ENCODE results near the gene TRAPPC2L.

Gene TRAPPC2L

DNA sequence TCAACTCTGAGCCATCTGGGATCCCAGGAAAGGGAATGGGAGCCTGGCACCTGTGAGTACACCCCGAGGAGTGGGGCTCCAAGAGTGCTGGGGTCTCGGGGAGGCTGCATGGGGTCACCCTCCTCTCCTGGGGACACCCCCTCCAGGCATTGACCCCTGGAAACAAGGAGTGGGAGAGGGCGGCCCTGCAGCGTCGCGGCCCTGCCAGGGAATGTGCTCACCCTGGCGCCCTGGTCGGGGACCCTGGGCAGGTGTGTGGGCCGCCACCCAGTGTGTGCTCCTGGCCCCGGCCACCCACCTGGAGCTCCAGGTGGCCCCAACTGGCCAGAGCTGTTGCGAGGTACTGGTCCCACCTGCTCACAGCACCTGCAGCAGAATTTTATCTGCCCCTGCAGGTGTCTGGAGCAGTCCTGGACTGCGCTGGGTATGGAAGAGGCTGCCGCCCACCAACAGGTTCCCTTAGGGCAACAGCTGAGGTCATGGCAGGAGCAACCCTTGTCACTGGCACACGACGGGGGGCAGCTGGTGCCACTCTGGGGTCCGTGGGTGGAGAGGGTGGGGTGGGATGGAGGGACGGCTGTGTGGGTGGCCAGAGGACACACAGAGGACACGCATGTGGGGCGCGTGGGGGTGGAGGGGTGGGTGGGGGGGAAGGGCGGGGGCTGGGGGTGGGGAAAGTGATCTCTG lies 14.9 kb downstream of the TRAPPC2L start:
- TF ChIP-seq EGR1 (IDR thresholded peaks at IDR 0.05) (no peak), ZBTB7A (IDR thresholded peaks at IDR 0.05; ENCODE audit: low read depth) (no peak), TCF12 (IDR thresholded peaks at IDR 0.05; ENCODE audit: low read depth) (no peak), CREB1 (IDR thresholded peaks at IDR 0.05; ENCODE audit: low read depth) (no peak), RAD21 (IDR thresholded peaks at IDR 0.05; ENCODE audit: low read depth) (no peak), CEBPB (IDR thresholded peaks at IDR 0.05) (no peak), TAF1 (IDR thresholded peaks at IDR 0.05; ENCODE audit: low read depth) (no peak)
- TF ChIP-seq, protein P1, sequence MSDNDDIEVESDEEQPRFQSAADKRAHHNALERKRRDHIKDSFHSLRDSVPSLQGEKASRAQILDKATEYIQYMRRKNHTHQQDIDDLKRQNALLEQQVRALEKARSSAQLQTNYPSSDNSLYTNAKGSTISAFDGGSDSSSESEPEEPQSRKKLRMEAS (IDR thresholded peaks at IDR 0.05) = no peak
- TF ChIP-seq, protein P2, sequence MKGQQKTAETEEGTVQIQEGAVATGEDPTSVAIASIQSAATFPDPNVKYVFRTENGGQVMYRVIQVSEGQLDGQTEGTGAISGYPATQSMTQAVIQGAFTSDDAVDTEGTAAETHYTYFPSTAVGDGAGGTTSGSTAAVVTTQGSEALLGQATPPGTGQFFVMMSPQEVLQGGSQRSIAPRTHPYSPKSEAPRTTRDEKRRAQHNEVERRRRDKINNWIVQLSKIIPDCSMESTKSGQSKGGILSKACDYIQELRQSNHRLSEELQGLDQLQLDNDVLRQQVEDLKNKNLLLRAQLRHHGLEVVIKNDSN (IDR thresholded peaks at IDR 0.05) = no peak
- TF ChIP-seq, protein P3, sequence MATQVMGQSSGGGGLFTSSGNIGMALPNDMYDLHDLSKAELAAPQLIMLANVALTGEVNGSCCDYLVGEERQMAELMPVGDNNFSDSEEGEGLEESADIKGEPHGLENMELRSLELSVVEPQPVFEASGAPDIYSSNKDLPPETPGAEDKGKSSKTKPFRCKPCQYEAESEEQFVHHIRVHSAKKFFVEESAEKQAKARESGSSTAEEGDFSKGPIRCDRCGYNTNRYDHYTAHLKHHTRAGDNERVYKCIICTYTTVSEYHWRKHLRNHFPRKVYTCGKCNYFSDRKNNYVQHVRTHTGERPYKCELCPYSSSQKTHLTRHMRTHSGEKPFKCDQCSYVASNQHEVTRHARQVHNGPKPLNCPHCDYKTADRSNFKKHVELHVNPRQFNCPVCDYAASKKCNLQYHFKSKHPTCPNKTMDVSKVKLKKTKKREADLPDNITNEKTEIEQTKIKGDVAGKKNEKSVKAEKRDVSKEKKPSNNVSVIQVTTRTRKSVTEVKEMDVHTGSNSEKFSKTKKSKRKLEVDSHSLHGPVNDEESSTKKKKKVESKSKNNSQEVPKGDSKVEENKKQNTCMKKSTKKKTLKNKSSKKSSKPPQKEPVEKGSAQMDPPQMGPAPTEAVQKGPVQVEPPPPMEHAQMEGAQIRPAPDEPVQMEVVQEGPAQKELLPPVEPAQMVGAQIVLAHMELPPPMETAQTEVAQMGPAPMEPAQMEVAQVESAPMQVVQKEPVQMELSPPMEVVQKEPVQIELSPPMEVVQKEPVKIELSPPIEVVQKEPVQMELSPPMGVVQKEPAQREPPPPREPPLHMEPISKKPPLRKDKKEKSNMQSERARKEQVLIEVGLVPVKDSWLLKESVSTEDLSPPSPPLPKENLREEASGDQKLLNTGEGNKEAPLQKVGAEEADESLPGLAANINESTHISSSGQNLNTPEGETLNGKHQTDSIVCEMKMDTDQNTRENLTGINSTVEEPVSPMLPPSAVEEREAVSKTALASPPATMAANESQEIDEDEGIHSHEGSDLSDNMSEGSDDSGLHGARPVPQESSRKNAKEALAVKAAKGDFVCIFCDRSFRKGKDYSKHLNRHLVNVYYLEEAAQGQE (IDR thresholded peaks at IDR 0.05; ENCODE audit: low read depth) = no peak

DNA sequence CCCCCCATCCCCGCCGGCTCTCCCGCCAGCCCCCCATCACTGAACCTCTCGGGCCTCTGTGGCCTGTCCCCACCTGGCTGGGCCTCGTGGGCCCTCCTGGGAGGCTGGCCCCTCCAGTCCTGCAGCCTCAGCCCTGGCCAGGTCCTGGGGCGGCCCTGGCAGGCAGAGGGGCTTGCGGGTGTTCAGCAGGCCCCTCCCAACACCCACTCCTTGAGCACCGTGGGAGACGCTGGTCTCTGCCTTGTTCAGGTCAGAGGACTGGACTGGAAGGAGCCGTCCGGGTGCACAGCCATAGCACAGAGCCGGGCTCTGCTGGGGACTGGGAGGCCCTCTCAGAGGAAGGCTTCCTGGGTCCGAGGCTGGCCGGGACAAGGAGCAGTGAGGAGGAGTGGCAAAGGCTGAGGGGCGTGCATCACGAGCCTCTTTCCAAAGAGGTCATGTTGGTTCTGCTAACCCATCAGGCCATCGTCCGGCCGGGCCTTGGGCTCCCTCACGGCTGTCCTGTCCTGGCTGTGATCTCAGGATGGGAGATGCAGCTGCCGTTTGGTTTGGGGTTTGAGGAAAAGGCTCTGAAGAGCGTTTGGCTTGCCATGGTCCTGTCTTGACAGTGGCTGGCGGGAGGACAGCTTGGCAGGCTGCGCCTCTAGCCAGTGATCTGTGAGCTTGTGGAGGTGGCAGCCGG lies 15.9 kb downstream of the TRAPPC2L start:
- no peak for TF ChIP-seq TAF1 (IDR thresholded peaks at IDR 0.05; ENCODE audit: low read depth)

DNA sequence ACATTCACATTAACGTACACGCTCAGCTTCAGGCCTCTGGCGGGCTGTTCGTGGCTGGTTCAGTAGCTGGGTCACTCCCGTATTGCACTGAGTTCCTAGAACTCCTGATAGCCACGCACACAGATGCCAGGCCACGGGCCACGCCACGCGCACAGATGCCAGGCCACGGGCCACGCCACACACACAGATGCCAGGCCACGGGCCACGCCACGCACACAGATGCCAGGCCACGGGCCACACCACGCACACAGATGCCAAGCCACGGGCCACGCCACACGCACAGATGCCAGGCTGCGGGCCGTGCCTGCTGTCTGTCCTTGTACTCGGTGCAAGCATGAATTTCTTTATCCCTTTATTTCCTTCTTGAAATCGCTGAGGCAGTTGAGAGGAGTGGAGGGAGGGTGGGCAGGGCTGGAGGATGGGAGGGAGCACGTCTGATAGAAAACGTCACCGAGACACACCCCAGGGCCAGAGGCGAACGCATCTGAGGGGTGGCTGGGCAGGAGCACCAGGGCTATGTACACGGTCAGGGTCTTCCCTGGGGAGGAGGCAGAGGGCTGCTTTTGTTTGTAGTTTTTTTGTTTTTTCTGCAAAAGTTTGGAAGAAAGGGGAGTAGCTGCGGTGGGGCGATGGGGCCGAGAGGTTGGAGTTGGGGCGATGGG lies 18.1 kb downstream of the TRAPPC2L start:
- TF ChIP-seq TCF12 (IDR thresholded peaks at IDR 0.05; ENCODE audit: low read depth) = no peak
- no peak for TF ChIP-seq CREB1 (IDR thresholded peaks at IDR 0.05; ENCODE audit: low read depth)
- TF ChIP-seq, protein P3 (IDR thresholded peaks at IDR 0.05; ENCODE audit: low read depth) = no peak
- no peak for TF ChIP-seq YY1 (IDR thresholded peaks at IDR 0.05; ENCODE audit: low read depth)
- TF ChIP-seq, protein P2 (IDR thresholded peaks at IDR 0.05) = no peak
- no peak for TF ChIP-seq NFIC (IDR thresholded peaks at IDR 0.05)
- no peak for TF ChIP-seq RAD21 (IDR thresholded peaks at IDR 0.05; ENCODE audit: low read depth)
- TF ChIP-seq FOXM1 (IDR thresholded peaks at IDR 0.05; ENCODE audit: borderline replicate concordance, low read depth) = no peak
- no peak for TF ChIP-seq TEAD4 (IDR thresholded peaks at IDR 0.05)
- no peak for TF ChIP-seq EP300 (IDR thresholded peaks at IDR 0.05; ENCODE audit: borderline replicate concordance)
- TF ChIP-seq, protein P1 (IDR thresholded peaks at IDR 0.05) = no peak
- no peak for TF ChIP-seq ZBTB7A (IDR thresholded peaks at IDR 0.05; ENCODE audit: low read depth)
- TF ChIP-seq EGR1 (IDR thresholded peaks at IDR 0.05) = no peak
- TF ChIP-seq CEBPB (IDR thresholded peaks at IDR 0.05) = no peak
- TF ChIP-seq TAF1 (IDR thresholded peaks at IDR 0.05; ENCODE audit: low read depth) = no peak

DNA sequence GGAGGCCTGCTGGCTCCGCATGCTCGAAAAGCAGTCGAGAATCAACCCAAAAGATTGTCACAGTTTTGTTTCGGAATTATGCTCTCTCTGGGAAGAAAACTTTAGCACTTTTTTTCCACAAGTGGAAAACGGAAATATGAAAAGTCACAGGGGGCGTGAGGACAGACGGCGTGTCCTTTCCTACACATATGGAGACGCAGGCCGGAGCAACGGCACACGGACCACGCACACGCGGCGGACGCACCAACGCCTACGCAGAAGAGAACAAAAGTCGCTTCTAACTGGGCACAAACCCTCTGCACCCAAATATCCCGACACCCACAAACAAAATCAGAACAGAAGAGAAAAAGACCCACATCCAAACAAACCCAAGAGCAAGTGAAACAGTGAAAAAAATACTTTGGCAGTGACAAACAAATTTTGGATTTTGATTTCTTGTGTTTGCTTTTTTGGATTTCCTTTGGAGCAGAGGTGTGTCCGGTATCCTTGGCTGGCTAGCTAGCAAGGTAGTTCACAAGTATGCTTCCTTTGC lies 18.8 kb downstream of the TRAPPC2L start:
- TF ChIP-seq RAD21 (IDR thresholded peaks at IDR 0.05; ENCODE audit: low read depth) (no peak), EP300 (IDR thresholded peaks at IDR 0.05; ENCODE audit: borderline replicate concordance) (no peak), TEAD4 (IDR thresholded peaks at IDR 0.05) (no peak), CEBPB (IDR thresholded peaks at IDR 0.05) (no peak), EGR1 (IDR thresholded peaks at IDR 0.05) (no peak), TCF12 (IDR thresholded peaks at IDR 0.05; ENCODE audit: low read depth) (no peak), YY1 (IDR thresholded peaks at IDR 0.05; ENCODE audit: low read depth) (no peak), FOXM1 (IDR thresholded peaks at IDR 0.05; ENCODE audit: borderline replicate concordance, low read depth) (no peak), ZBTB7A (IDR thresholded peaks at IDR 0.05; ENCODE audit: low read depth) (no peak), TAF1 (IDR thresholded peaks at IDR 0.05; ENCODE audit: low read depth) (no peak), CREB1 (IDR thresholded peaks at IDR 0.05; ENCODE audit: low read depth) (no peak), NFIC (IDR thresholded peaks at IDR 0.05) (no peak)
- TF ChIP-seq, protein P2 (IDR thresholded peaks at IDR 0.05) = no peak
- TF ChIP-seq, protein P1 (IDR thresholded peaks at IDR 0.05) = no peak
- TF ChIP-seq, protein P3 (IDR thresholded peaks at IDR 0.05; ENCODE audit: low read depth) = no peak
